H1 (cell line): ENCODE measurements around the gene SORBS1. TPM values are rescaled to one million over a fixed set of nuclear protein-coding genes. Genes with fewer than 3 reads are reported as not detected.

Experiments
- CTCF ChIA-PET: fragments of 300-600 bp; sonication (Branson Sonifier 250); formaldehyde crosslinking; loops from one replicate; lab custom pipeline; 2021; ENCODE audit not compliant: partially characterized antibody; lab: Charles Lee
- POLR2A ChIA-PET: fragments of 300-600 bp; sonication (Branson Sonifier 250); formaldehyde crosslinking; loops from one replicate; lab custom pipeline; 2021; ENCODE audit warnings: inconsistent platforms; ENCODE audit not compliant: partially characterized antibody; lab: Charles Lee
- DNase-seq, 2 experiments: peaks; one replicate each; pipeline versions ENCODE4 v3.0.0 to v3.0.0-alpha.2; 2010 to 2022; ENCODE audit warnings: low spot score in 2 of 2, low read depth in 1 of 2, mixed read lengths in 1 of 2
- FAIRE-seq: peaks from 2 replicates; lab custom pipeline; 2011; peaks lifted over from hg19 to GRCh38; lab: Jason Lieb, UNC
- H2AFZ ChIP-seq: 2 replicates; pipeline ENCODE4 v1.8.1; 2012; ENCODE audit warnings: low read length, inconsistent platforms
- H2AK5ac ChIP-seq: 2 replicates; pipeline ENCODE4 v1.6.1; 2013; ENCODE audit warnings: low read depth, low read length
- H2BK120ac ChIP-seq: replicated peaks from 2 replicates; pipeline ENCODE3; 2013; ENCODE audit warnings: low read depth, low read length, inconsistent platforms
- H2BK12ac ChIP-seq: 2 replicates; pipeline ENCODE4 v1.6.1; 2013; ENCODE audit warnings: low read depth, low read length
- H2BK15ac ChIP-seq: 2 replicates; pipeline ENCODE4 v1.6.1; 2013; ENCODE audit warnings: low read length
- H2BK20ac ChIP-seq: 2 replicates; pipeline ENCODE4 v1.6.1; 2013; ENCODE audit warnings: low read length
- H2BK5ac ChIP-seq: 2 replicates; pipeline ENCODE4 v1.6.1; 2013; ENCODE audit warnings: low read depth, low read length
- H3K14ac ChIP-seq: 2 replicates; pipeline ENCODE4 v1.6.1; 2013; ENCODE audit warnings: inconsistent platforms; ENCODE audit not compliant: insufficient read length
- H3K18ac ChIP-seq: 2 replicates; pipeline ENCODE4 v1.6.1; 2013; ENCODE audit warnings: low read length; ENCODE audit errors: extremely low read depth
- H3K23ac ChIP-seq: 2 replicates; pipeline ENCODE4 v1.6.1; 2013; ENCODE audit warnings: inconsistent platforms; ENCODE audit not compliant: insufficient read length
- H3K23me2 ChIP-seq: 2 replicates; pipeline ENCODE4 v1.6.1; 2013; ENCODE audit warnings: low read depth, low read length
- H3K27ac ChIP-seq: 2 replicates; pipeline ENCODE4 v1.6.1; 2011; ENCODE audit warnings: low read depth, low read length, inconsistent platforms
- H3K27me3 ChIP-seq, 4 experiments: replicated peaks in 1 of 4; 1 replicate in 1 of 4; 2 replicates in 3 of 4; pipeline versions ENCODE4 v1.6.1 to v1.8.1; 2011 to 2013; ENCODE audit warnings: low read length in 3 of 4, mild to moderate bottlenecking in 3 of 4, inconsistent platforms in 2 of 4, mixed read lengths in 2 of 4, moderate library complexity in 1 of 4; ENCODE audit not compliant: control insufficient read depth in 3 of 4, insufficient read depth in 3 of 4; ENCODE audit errors: extremely low read depth in 1 of 4
- H3K36me3 ChIP-seq, 4 experiments: 2 replicates each; pipeline versions ENCODE4 v1.6.1 to v1.8.1; 2011 to 2013; ENCODE audit warnings: mild to moderate bottlenecking in 4 of 4, low read length in 3 of 4, moderate library complexity in 2 of 4, control low read depth in 1 of 4, inconsistent platforms in 1 of 4; ENCODE audit not compliant: insufficient read depth in 4 of 4, control insufficient read depth in 2 of 4
- H3K4ac ChIP-seq: replicated peaks from 2 replicates; pipeline ENCODE3; 2013; ENCODE audit warnings: low read length, low read depth, mixed read lengths, inconsistent platforms; ENCODE audit not compliant: insufficient read length
- H3K4me1 ChIP-seq, 4 experiments: replicated peaks in 1 of 4; 1 replicate in 1 of 4; 2 replicates in 3 of 4; pipeline versions ENCODE4 v1.6.1 to v1.8.1; 2011 to 2013; ENCODE audit warnings: low read length in 3 of 4, inconsistent platforms in 2 of 4, mixed read lengths in 1 of 4; ENCODE audit not compliant: insufficient read depth in 4 of 4, control insufficient read depth in 3 of 4
- H3K4me2 ChIP-seq, 2 experiments: 2 replicates each; pipeline versions ENCODE4 v1.6.1 to v1.8.1; 2011 to 2013; ENCODE audit warnings: low read depth in 2 of 2, low read length in 2 of 2, control low read depth in 1 of 2, inconsistent platforms in 1 of 2, mild to moderate bottlenecking in 1 of 2; ENCODE audit not compliant: insufficient read depth in 1 of 2
- H3K4me3 ChIP-seq, 4 experiments: fragments of 200-600, 300-600 bp in 1 of 4; sonication (generic), shearing (Covaris generic), sonication (Bioruptor Twin) in 1 of 4; 2 replicates each; pipeline versions ENCODE4 v1.5.1 to v1.8.1; 2011 to 2016; ENCODE audit warnings: low read length in 4 of 4, low read depth in 3 of 4, control low read depth in 2 of 4, inconsistent platforms in 2 of 4, mild to moderate bottlenecking in 2 of 4, mixed read lengths in 1 of 4, moderate library complexity in 1 of 4; ENCODE audit not compliant: insufficient read depth in 2 of 4; ENCODE audit errors: extremely low read depth in 1 of 4
- H3K56ac ChIP-seq: replicated peaks from 2 replicates; pipeline ENCODE3; 2013; ENCODE audit warnings: low read depth, mild to moderate bottlenecking, mixed read lengths, low read length, inconsistent platforms; ENCODE audit not compliant: insufficient read length
- H3K79me1 ChIP-seq: 2 replicates; pipeline ENCODE4 v1.6.1; 2013; ENCODE audit warnings: low read depth, low read length, control low read depth
- H3K79me2 ChIP-seq, 2 experiments: 2 replicates each; pipeline versions ENCODE4 v1.6.1 to v1.8.1; 2012 to 2013; ENCODE audit warnings: low read length in 2 of 2, mild to moderate bottlenecking in 2 of 2, inconsistent platforms in 1 of 2; ENCODE audit not compliant: insufficient read depth in 2 of 2, control insufficient read depth in 1 of 2
- H3K9ac ChIP-seq, 4 experiments: replicated peaks in 1 of 4; 1 replicate in 1 of 4; 2 replicates in 3 of 4; pipeline versions ENCODE4 v1.6.1 to v1.8.1; 2011 to 2013; ENCODE audit warnings: low read depth in 3 of 4, low read length in 3 of 4, control low read depth in 2 of 4, mild to moderate bottlenecking in 2 of 4, moderate library complexity in 2 of 4, inconsistent platforms in 1 of 4; ENCODE audit errors: extremely low read depth in 1 of 4
- H3K9me3 ChIP-seq, 2 experiments: 2 replicates each; pipeline versions ENCODE4 v1.6.1 to v1.8.1; 2012 to 2013; ENCODE audit warnings: mild to moderate bottlenecking in 2 of 2, moderate library complexity in 2 of 2, control low read depth in 1 of 2, inconsistent platforms in 1 of 2, low read depth in 1 of 2, low read length in 1 of 2, mixed read lengths in 1 of 2; ENCODE audit not compliant: insufficient read depth in 2 of 2
- H4K20me1 ChIP-seq, 2 experiments: replicated peaks in 1 of 2; 2 replicates each; pipeline versions ENCODE3 to v1.8.1; 2011 to 2013; ENCODE audit warnings: inconsistent platforms in 2 of 2, low read length in 2 of 2, mild to moderate bottlenecking in 1 of 2; ENCODE audit not compliant: insufficient read depth in 2 of 2, control insufficient read depth in 1 of 2
- H4K5ac ChIP-seq: 2 replicates; pipeline ENCODE4 v1.6.1; 2013; ENCODE audit warnings: low read length, low read depth, mixed read lengths, inconsistent platforms; ENCODE audit not compliant: insufficient read length
- H4K8ac ChIP-seq: 2 replicates; pipeline ENCODE4 v1.8.0; 2013; ENCODE audit warnings: mild to moderate bottlenecking, moderate library complexity, low read length, inconsistent platforms; ENCODE audit not compliant: insufficient read depth; ENCODE audit errors: extremely low read depth
- H4K91ac ChIP-seq: replicated peaks from 2 replicates; pipeline ENCODE3; 2013; ENCODE audit warnings: low read length, mixed read lengths, inconsistent platforms; ENCODE audit not compliant: insufficient read length
- BRCA1 ChIP-seq: IDR thresholded peaks from 2 replicates; pipeline ENCODE4 v1.6.1; 2012; ENCODE audit warnings: low read depth, low read length, improper control_type of control experiment
- CHD2 ChIP-seq: IDR thresholded peaks from 2 replicates; pipeline ENCODE4 v1.6.1; 2012; ENCODE audit warnings: low read length, improper control_type of control experiment
- CTBP2 ChIP-seq: IDR thresholded peaks from 2 replicates; pipeline ENCODE4 v1.7.0; 2011; ENCODE audit warnings: borderline replicate concordance, mild to moderate bottlenecking, moderate library complexity, mixed read lengths, low read length; ENCODE audit not compliant: insufficient read depth, insufficient read length
- JUN ChIP-seq: IDR thresholded peaks from 2 replicates; pipeline ENCODE4 v1.6.1; 2011; ENCODE audit warnings: low read depth, mild to moderate bottlenecking, improper control_type of control experiment, low read length
- RNF2 ChIP-seq: fragments of 200-900, 300-1000 bp; sonication (generic); IDR thresholded peaks from 2 replicates; pipeline ENCODE4 v1.7.1; 2016; ENCODE audit warnings: borderline replicate concordance, low read depth, mild to moderate bottlenecking, antibody characterized with exemption, low read length; ENCODE audit not compliant: poor library complexity, severe bottlenecking; ENCODE audit errors: missing control alignments
- RXRA ChIP-seq: IDR thresholded peaks from 2 replicates; pipeline ENCODE4 v1.6.1; 2011; ENCODE audit warnings: low read depth, mild to moderate bottlenecking, low read length, moderate library complexity; ENCODE audit not compliant: insufficient read depth
- WGBS, 2 experiments: shearing (Covaris generic) in 1 of 2; methylation state at CpG; one replicate each; pipeline versions ENCODE4 v1.1.6 to v1.1.7; 2013 to 2015; ENCODE audit warnings: low lambda C conversion rate in 2 of 2, mixed read lengths in 2 of 2, inconsistent platforms in 1 of 2, low coverage in 1 of 2, missing lambda C conversion rate in 1 of 2; ENCODE audit not compliant: insufficient replicate concordance in 2 of 2, insufficient coverage in 1 of 2, insufficient read length in 1 of 2; ENCODE audit errors: extremely low coverage in 1 of 2, missing lambda C conversion rate in 1 of 2; 5-methylcytosine and 5-hydroxymethylcytosine counted together
- polyA plus RNA-seq, 7 experiments: library from polyadenylated mRNA; depleted of rRNA in 3 of 7; stranded (reverse) in 5 of 7; unstranded in 2 of 7; fragments of >200 nt in 5 of 7; fragments of 200-250 nt in 2 of 7; gene quantifications; 1 replicate in 5 of 7; 2 replicates in 1 of 7; 4 replicates in 1 of 7; pipeline versions ENCODE4 v1.2.1 to v1.2.3, GENCODE V29; 2011 to 2013; ENCODE audit warnings: missing spikeins in 2 of 7, mixed read lengths in 2 of 7
- total RNA-seq: library from RNA; stranded (reverse); fragmentation: NEBNext Ultra II Directional; extraction: Animal tissue kit (Norgen Biotek cat#: 25700); gene quantifications from 2 replicates; pipeline ENCODE4 v1.2.1, GENCODE V29; 2021

The SORBS1 gene
- total and polyA plus RNA-seq, 2 of the 8 experiments (the other 6 are each of a cell fraction or from before 2014, with no cell fraction given) = 16.0 to 35.0 TPM

- CTCF ChIA-PET = interaction anchor here (0.5 to 2.0 kb wide), 4 partner anchors 40 to 117 kb away, joined by 3 to 14 read pairs (median 3); no protein-coding TSS in a partner anchor
- H3K9ac ChIP-seq = no peak overlapping the region
- FAIRE-seq = no peak
- H3K9me3 ChIP-seq = no peaks in the 10 kb centered on the region
- H2BK20ac ChIP-seq = no peak overlapping the region
- H3K4ac ChIP-seq = no peak overlapping the region
- H3K4me1 ChIP-seq = peaks cover 5 to 18% (median 9%) of the 10 kb centered on the region in 4 experiments; a peak in 6 of 7 replicates
- H4K5ac ChIP-seq = no peak overlapping the region
- H3K4me2 ChIP-seq = no peak overlapping the region
- H3K14ac ChIP-seq = no peak overlapping the region
- no peak overlapping the region for H2AK5ac ChIP-seq
- H3K79me2 ChIP-seq = peaks cover 48 to 93% of the 10 kb centered on the region in 2 experiments
- H2BK12ac ChIP-seq = no peak overlapping the region
- POLR2A ChIA-PET = no interaction called here
- no peak for TF ChIP-seq CHD2
- no peak for TF ChIP-seq RXRA
- no peak for TF ChIP-seq RNF2
- TF ChIP-seq JUN = no peak
- TF ChIP-seq BRCA1 = no peak
- no peak for TF ChIP-seq CTBP2
- TF ChIP-seq, all 59 proteins: peak for 0
- whole genome bisulfite sequencing, 2 experiments = 90% methylated on average over 2 of the region's 2 CpGs; no CpG with 5 or more reads in 1 of the 2 experiments
- Histone ChIP-seq H2BK120ac (no peak overlapping the region), H3K56ac (no peak overlapping the region), H3K23me2 (peaks cover 3% of the 10 kb centered on the region; the same call in 1 of the 2 replicates), H3K23ac (no peak overlapping the region), H3K4me3 (no peak overlapping the region), H2BK5ac (no peak overlapping the region), H2AFZ (no peak overlapping the region), H4K8ac (no peak overlapping the region), H3K27me3 (no peaks in the 10 kb centered on the region), H2BK15ac (no peak overlapping the region), H4K91ac (no peak overlapping the region), H3K18ac (no peak overlapping the region), H3K36me3 (peaks cover 0 to 3% (median 0%) of the 10 kb centered on the region in 4 experiments; a peak in 1 of 8 replicates), H4K20me1 (peaks cover 2 to 9% of the 10 kb centered on the region in 2 experiments), H3K27ac (no peak overlapping the region), H3K79me1 (peaks cover 23% of the 10 kb centered on the region)
- no peak for DNase-seq
These were observed 275.6 kb downstream of the SORBS1 start for GRCh38 chr10:95285556-95285955.
